Right ventricle myocardium superior (tissue), 1 donor: ENCODE data around the gene NGEF. TPM values are rescaled to one million over a fixed set of nuclear protein-coding genes. Genes with fewer than 3 reads are reported as not detected.
"Not testable (repeated sequence)": the region's sequence is repeated elsewhere in the genome, so short reads cannot be mapped to it uniquely, and the experiment has no call there.

Source experiments
- ATAC-seq: fragments of 200-7000 bp; cut with Tn5 transposase; one replicate; pipeline ENCODE4 v1.9.1; 2020; ENCODE audit warnings: mild to moderate bottlenecking; ENCODE audit not compliant: poor library complexity
- DNase-seq: peaks from one replicate; pipeline ENCODE4 v3.0.0-alpha.2; 2020
- intact Hi-C: fragments of 100-400 bp; cut with DNase I; formaldehyde crosslinking; loops from one replicate; pipeline ENCODE4 v1.11.2; 2022
- total RNA-seq: library from RNA; stranded (reverse); fragmentation: NEBNext Ultra II Directional; extraction: Animal tissue kit (Norgen Biotek cat#: 25700); gene quantifications from one replicate; pipeline ENCODE4 v1.2.1, GENCODE V29; 2021
- donor health status: DM: no; HTN: yes; CAD: no; lungs with severe emphysema.

Gene NGEF
- total RNA-seq, 1 donor from 2014 or later: not detected

- ATAC-seq (no peak), DNase-seq (no peak)
- intact Hi-C loops: loop anchor here (10.0 kb wide), 1 partner anchor 401 kb away; the partner anchor contains the start of gene ATG16L1
These were observed 159.0 kb downstream of the NGEF start for GRCh38 chr2:232854082-232854481.

GRCh38 chr2:232852676-232853075 is 160.4 kb downstream of the NGEF start:
- ATAC-seq (no peak), DNase-seq (no peak)
- intact Hi-C loops: loop anchor here (10.0 kb wide), 1 partner anchor 402 kb away; the partner anchor contains the start of gene ATG16L1

GRCh38 chr2:232852081-232852480 is 161.0 kb downstream of the NGEF start:
- intact Hi-C loops: loop anchor here (10.0 kb wide), 1 partner anchor 403 kb away; the partner anchor contains the start of gene ATG16L1
- DNase-seq, ATAC-seq: not testable (repeated sequence)

- DNase-seq: no peak
- ATAC-seq: no peak
- intact Hi-C loops: loop anchor here (10.0 kb wide), 1 partner anchor 405 kb away; the partner anchor contains the start of gene ATG16L1
These were observed 163.0 kb downstream of the NGEF start for GRCh38 chr2:232850039-232850438.

- ATAC-seq (no peak), DNase-seq (no peak)
- intact Hi-C loops: no loop called here
These were observed 167.0 kb downstream of the NGEF start for GRCh38 chr2:232846055-232846454.

GRCh38 chr2:232843834-232844233 is 169.2 kb downstream of the NGEF start:
- ATAC-seq: peak; percentile 61
- intact Hi-C loops: no loop called here

GRCh38 chr2:232842689-232843088 is 170.4 kb downstream of the NGEF start:
- intact Hi-C loops: no loop called here
- ATAC-seq: peak; percentile 61
- no peak for DNase-seq

More at GRCh38 chr2:232843834-232844233, 169.2 kb downstream of the NGEF start:
- DNase-seq: no peak

- DNase-seq (peak; percentile 68), ATAC-seq (peak; percentile 22)
- intact Hi-C loops: no loop called here
These were observed 173.5 kb downstream of the NGEF start for GRCh38 chr2:232839411-232840079.

- intact Hi-C loops: no loop called here
- ATAC-seq: no peak
- no peak for DNase-seq
These were observed 174.6 kb downstream of the NGEF start for GRCh38 chr2:232838406-232838874.

GRCh38 chr2:232836934-232837333 is 176.1 kb downstream of the NGEF start:
- DNase-seq (no peak), ATAC-seq (no peak)
- intact Hi-C loops: no loop called here

GRCh38 chr2:232835687-232836208 is 177.3 kb downstream of the NGEF start:
- ATAC-seq (peak; percentile 78), DNase-seq (no peak)
- intact Hi-C loops: no loop called here

GRCh38 chr2:232833830-232834229 is 179.2 kb downstream of the NGEF start:
- intact Hi-C loops: no loop called here
- no peak for DNase-seq

GRCh38 chr2:232831496-232831895 is 181.6 kb downstream of the NGEF start:
- ATAC-seq: no peak
- DNase-seq: no peak
- intact Hi-C loops: no loop called here

More at GRCh38 chr2:232833830-232834229, 179.2 kb downstream of the NGEF start:
- ATAC-seq: peak; percentile 71

GRCh38 chr2:232829988-232830387 is 183.1 kb downstream of the NGEF start:
- intact Hi-C loops: no loop called here
- no peak for DNase-seq
- ATAC-seq: no peak

Other genes with a start within 250 kb of the NGEF start
- not detected for gene KCNJ13, start 236.7 kb downstream of the NGEF start, total RNA-seq
- 0.70 TPM for gene SNORC, start 143.0 kb downstream of the NGEF start, total RNA-seq
- gene NEU2, start 19.4 kb upstream of the NGEF start, total RNA-seq: not detected
- 4.6 TPM for gene INPP5D, start 47.1 kb upstream of the NGEF start, total RNA-seq
- 17.9 TPM for gene ATG16L1, start 238.4 kb upstream of the NGEF start, total RNA-seq